ENCODE results near the gene COL25A1. TPM values are rescaled to one million over a fixed set of nuclear protein-coding genes. Genes with fewer than 3 reads are reported as not detected.

Gene COL25A1
- total RNA-seq, 1 experiment from 2014 or later = not detected

- Histone ChIP-seq H4K20me1 (ENCODE audit: insufficient read depth) (no peaks in the 10 kb centered on the region), H3K27ac (ENCODE audit: low read depth, low read length) (no peak overlapping the region), H3K4me1 (ENCODE audit: control insufficient read depth in 1 of 2, insufficient read depth in 2 of 2, low read length in 2 of 2) (no peaks in the 10 kb centered on the region), H3K79me2 (ENCODE audit: insufficient read depth, low read length) (no peaks in the 10 kb centered on the region), H3K9me2 (ENCODE audit: insufficient read depth) (no peaks in the 10 kb centered on the region), H3K36me3 (ENCODE audit: control insufficient read depth in 1 of 2, insufficient read depth in 2 of 2, low read length in 2 of 2) (no peaks in the 10 kb centered on the region), H3K27me3 (ENCODE audit: insufficient read depth, low read length) (peaks cover 23% of the 10 kb centered on the region; the same call in 1 of the 2 replicates), H3K9me3 (ENCODE audit: control insufficient read depth in 1 of 2, insufficient read depth in 1 of 2, low read depth in 1 of 2, low read length in 2 of 2) (no peaks in the 10 kb centered on the region), H3K4me3 (replicated peaks in 1 of 2; ENCODE audit: low read depth in 1 of 2, low read length in 2 of 2) (no peak overlapping the region), H3K4me2 (ENCODE audit: low read length) (no peak overlapping the region), H2AFZ (ENCODE audit: low read depth, low read length, poor library complexity, severe bottlenecking) (no peak overlapping the region), H3K9ac (ENCODE audit: low read length) (no peak overlapping the region)
- POLR2A ChIA-PET = no interaction called here
- DNase-seq (ENCODE audit: low read depth, low spot score) (no peak), ATAC-seq (no peak)
- no TSS peak for BruUV-seq (replicated peaks)
- RAD21 ChIA-PET (ENCODE audit: low non-redundant PET in 1 of 2, low total read pairs in 2 of 2, uncharacterized antibody in 2 of 2, unreplicated experiment in 2 of 2) = no interaction called here
- TF ChIP-seq RAD21 (IDR thresholded peaks at IDR 0.05; ENCODE audit: low read depth) (no peak), SP1 (IDR thresholded peaks at IDR 0.05; ENCODE audit: low read depth) (no peak), JUND (IDR thresholded peaks at IDR 0.05) (no peak), SIN3A (IDR thresholded peaks at IDR 0.05; ENCODE audit: low read depth) (no peak), EGR1 (IDR thresholded peaks at IDR 0.05; ENCODE audit: low read depth) (no peak), ELF1 (IDR thresholded peaks at IDR 0.05; ENCODE audit: borderline replicate concordance, low read depth) (no peak), EZH2 (IDR thresholded peaks at IDR 0.05) (no peak), MAX (IDR thresholded peaks at IDR 0.05) (no peak), YY1 (IDR thresholded peaks at IDR 0.05; ENCODE audit: extremely low read depth, insufficient replicate concordance, low read depth, low read length) (no peak)
- intact Hi-C loops (cut with micrococcal nuclease) = no loop called here
- CTCF ChIA-PET = no interaction called here
These were observed 123.4 kb downstream of the COL25A1 start for GRCh38 chr4:109179061-109179460.

GRCh38 chr4:109177096-109177810, 125.2 kb downstream of the COL25A1 start:
- no TSS peak for BruUV-seq (replicated peaks)
- POLR2A ChIA-PET = no interaction called here
- H3K9ac ChIP-seq (ENCODE audit: low read length) = no peak overlapping the region

More at GRCh38 chr4:109177096-109177810, 125.2 kb downstream of the COL25A1 start:
- ChIA-PET RAD21 (ENCODE audit: low non-redundant PET in 1 of 2, low total read pairs in 2 of 2, uncharacterized antibody in 2 of 2, unreplicated experiment in 2 of 2) (no interaction called here), CTCF (no interaction called here)
- DNase-seq (ENCODE audit: low read depth, low spot score) (no peak), ATAC-seq (no peak)
- Histone ChIP-seq H3K4me3 (replicated peaks in 1 of 2; ENCODE audit: low read depth in 1 of 2, low read length in 2 of 2) (no peak overlapping the region), H3K9me2 (ENCODE audit: insufficient read depth) (no peaks in the 10 kb centered on the region), H3K36me3 (ENCODE audit: control insufficient read depth in 1 of 2, insufficient read depth in 2 of 2, low read length in 2 of 2) (no peaks in the 10 kb centered on the region), H2AFZ (ENCODE audit: low read depth, low read length, poor library complexity, severe bottlenecking) (no peak overlapping the region), H3K4me2 (ENCODE audit: low read length) (no peak overlapping the region), H3K9me3 (ENCODE audit: control insufficient read depth in 1 of 2, insufficient read depth in 1 of 2, low read depth in 1 of 2, low read length in 2 of 2) (no peaks in the 10 kb centered on the region), H3K27me3 (ENCODE audit: insufficient read depth, low read length) (peaks cover 25% of the 10 kb centered on the region), H3K79me2 (ENCODE audit: insufficient read depth, low read length) (no peaks in the 10 kb centered on the region), H3K4me1 (ENCODE audit: control insufficient read depth in 1 of 2, insufficient read depth in 2 of 2, low read length in 2 of 2) (no peaks in the 10 kb centered on the region), H3K27ac (ENCODE audit: low read depth, low read length) (no peak overlapping the region), H4K20me1 (ENCODE audit: insufficient read depth) (no peaks in the 10 kb centered on the region)
- intact Hi-C loops (cut with micrococcal nuclease) = no loop called here
- TF ChIP-seq ELF1 (IDR thresholded peaks at IDR 0.05; ENCODE audit: borderline replicate concordance, low read depth) (no peak), SP1 (IDR thresholded peaks at IDR 0.05; ENCODE audit: low read depth) (no peak), ZNF274 (IDR thresholded peaks at IDR 0.05; ENCODE audit: low read depth, low read length) (no peak), CTCF (IDR thresholded peaks at IDR 0.05 in 2 of 3, conservative IDR thresholded peaks at IDR 0.05 in 1 of 3; ENCODE audit: borderline replicate concordance in 1 of 3, insufficient read depth in 1 of 3, low read depth in 2 of 3, low read length in 2 of 3) (no peak), JUND (IDR thresholded peaks at IDR 0.05) (no peak), POLR2A (IDR thresholded peaks at IDR 0.05; ENCODE audit: borderline replicate concordance, extremely low read depth, insufficient read depth, insufficient read length) (no peak), EGR1 (IDR thresholded peaks at IDR 0.05; ENCODE audit: low read depth) (no peak), ATF3 (IDR thresholded peaks at IDR 0.05) (no peak)
